Measurements from ENCODE around the gene ATP1B3. TPM values are rescaled to one million over a fixed set of nuclear protein-coding genes. Genes with fewer than 3 reads are reported as not detected.

ATP1B3 gene
- total RNA-seq, 1 donor from 2014 or later, result 248 TPM

DNA sequence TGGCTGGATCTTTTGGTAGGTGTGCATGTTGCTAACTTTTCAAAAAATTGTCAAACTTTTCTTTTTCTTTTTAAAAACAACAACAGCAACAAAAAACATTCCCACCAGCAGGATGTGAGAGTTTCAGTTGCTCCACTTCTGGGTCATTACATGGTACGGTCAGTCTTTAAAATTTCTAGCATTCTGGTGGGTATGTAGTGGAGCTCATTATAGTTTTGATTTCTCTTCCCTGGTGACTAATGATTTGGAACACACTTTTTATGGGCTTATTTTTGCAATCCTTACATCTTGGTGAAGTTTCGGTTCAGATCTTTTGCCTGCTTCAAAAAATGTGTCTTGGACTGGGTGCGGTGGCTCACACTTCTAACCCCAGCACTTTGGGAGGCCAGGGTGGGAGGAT lies 19.3 kb downstream of the ATP1B3 start:
- peaks cover 49% of the 10 kb centered on the region for H4K20me1 ChIP-seq (ENCODE audit: insufficient read depth, low read length)
- peak overlapping the region; percentile 2 for H3K27ac Mint-ChIP-seq (ENCODE audit: unreplicated experiment)
- FAIRE-seq (no peak), DNase-seq (ENCODE audit: low read depth) (no peak)
- no peak overlapping the region for H2AFZ ChIP-seq (ENCODE audit: low read depth, low read length)
- no peaks in the 10 kb centered on the region for H3K4me1 ChIP-seq (ENCODE audit: insufficient read depth, low read length)
- H3K36me3 Mint-ChIP-seq (ENCODE audit: low read depth, unreplicated experiment), result peaks cover 17% of the 10 kb centered on the region
- peaks cover 4% of the 10 kb centered on the region for H3K4me1 Mint-ChIP-seq (ENCODE audit: low read depth, unreplicated experiment)
- no peaks in the 10 kb centered on the region for H3K9me3 ChIP-seq (ENCODE audit: insufficient read depth, low read depth, low read length)
- H3K4me3 ChIP-seq (ENCODE audit: insufficient read depth, low read depth, low read length), result no peak overlapping the region
- H3K4me3 Mint-ChIP-seq (ENCODE audit: unreplicated experiment), result no peak overlapping the region
- no peaks in the 10 kb centered on the region for H3K27me3 ChIP-seq (ENCODE audit: insufficient read depth, low read length)
- TF ChIP-seq, protein P1, sequence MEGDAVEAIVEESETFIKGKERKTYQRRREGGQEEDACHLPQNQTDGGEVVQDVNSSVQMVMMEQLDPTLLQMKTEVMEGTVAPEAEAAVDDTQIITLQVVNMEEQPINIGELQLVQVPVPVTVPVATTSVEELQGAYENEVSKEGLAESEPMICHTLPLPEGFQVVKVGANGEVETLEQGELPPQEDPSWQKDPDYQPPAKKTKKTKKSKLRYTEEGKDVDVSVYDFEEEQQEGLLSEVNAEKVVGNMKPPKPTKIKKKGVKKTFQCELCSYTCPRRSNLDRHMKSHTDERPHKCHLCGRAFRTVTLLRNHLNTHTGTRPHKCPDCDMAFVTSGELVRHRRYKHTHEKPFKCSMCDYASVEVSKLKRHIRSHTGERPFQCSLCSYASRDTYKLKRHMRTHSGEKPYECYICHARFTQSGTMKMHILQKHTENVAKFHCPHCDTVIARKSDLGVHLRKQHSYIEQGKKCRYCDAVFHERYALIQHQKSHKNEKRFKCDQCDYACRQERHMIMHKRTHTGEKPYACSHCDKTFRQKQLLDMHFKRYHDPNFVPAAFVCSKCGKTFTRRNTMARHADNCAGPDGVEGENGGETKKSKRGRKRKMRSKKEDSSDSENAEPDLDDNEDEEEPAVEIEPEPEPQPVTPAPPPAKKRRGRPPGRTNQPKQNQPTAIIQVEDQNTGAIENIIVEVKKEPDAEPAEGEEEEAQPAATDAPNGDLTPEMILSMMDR (IDR thresholded peaks at IDR 0.05; ENCODE audit: insufficient read depth, low read depth, low read length), result no peak
- no peak for TF ChIP-seq EZH2 (IDR thresholded peaks at IDR 0.05; ENCODE audit: insufficient read depth, low read length)
- peaks cover 97% of the 10 kb centered on the region for H3K79me2 ChIP-seq (ENCODE audit: insufficient read depth, low read length)
- no peaks in the 10 kb centered on the region for H3K27me3 Mint-ChIP-seq (ENCODE audit: low read depth, unreplicated experiment)
- H3K27ac ChIP-seq (ENCODE audit: low read depth, low read length), result no peak overlapping the region
- no peak overlapping the region for H3K9ac ChIP-seq (ENCODE audit: low read length)
- H3K36me3 ChIP-seq (ENCODE audit: insufficient read depth, low read length), result peaks cover 4% of the 10 kb centered on the region
- no peak overlapping the region for H3K4me2 ChIP-seq (ENCODE audit: low read length)
- no peaks in the 10 kb centered on the region for H3K9me3 Mint-ChIP-seq (ENCODE audit: unreplicated experiment)

DNA sequence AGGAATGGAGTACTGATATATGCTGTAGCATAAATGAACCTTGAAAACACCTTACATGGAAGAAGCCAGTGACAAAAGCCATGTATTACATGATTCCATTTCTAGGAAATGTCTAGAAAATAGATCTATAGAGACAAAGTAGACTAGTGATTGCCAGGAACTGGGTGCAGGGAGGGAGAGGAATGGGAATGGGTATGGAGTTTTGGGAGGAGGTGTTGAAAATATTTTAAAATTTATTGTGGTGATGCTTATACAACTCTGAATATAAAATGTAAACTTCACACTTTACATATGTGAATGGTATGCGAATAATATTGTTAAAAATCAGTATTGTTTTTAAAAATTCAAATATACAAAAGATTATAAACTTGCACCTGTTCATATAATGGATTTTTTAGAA lies 22.5 kb downstream of the ATP1B3 start:
- H2AFZ ChIP-seq (ENCODE audit: low read depth, low read length), result no peak overlapping the region
- peaks cover 4% of the 10 kb centered on the region for H3K36me3 ChIP-seq (ENCODE audit: insufficient read depth, low read length)
- no peaks in the 10 kb centered on the region for H3K9me3 ChIP-seq (ENCODE audit: insufficient read depth, low read depth, low read length)
- Mint-ChIP-seq H3K9me3 (ENCODE audit: unreplicated experiment) (no peaks in the 10 kb centered on the region), H3K27me3 (ENCODE audit: low read depth, unreplicated experiment) (no peaks in the 10 kb centered on the region), H3K36me3 (ENCODE audit: low read depth, unreplicated experiment) (peaks cover 22% of the 10 kb centered on the region), H3K4me3 (ENCODE audit: unreplicated experiment) (no peak overlapping the region), H3K27ac (ENCODE audit: unreplicated experiment) (no peak overlapping the region), H3K4me1 (ENCODE audit: low read depth, unreplicated experiment) (peaks cover 3% of the 10 kb centered on the region)
- FAIRE-seq (no peak), DNase-seq (ENCODE audit: low read depth) (no peak)
- H4K20me1 ChIP-seq (ENCODE audit: insufficient read depth, low read length), result peaks cover 39% of the 10 kb centered on the region
- H3K27me3 ChIP-seq (ENCODE audit: insufficient read depth, low read length), result no peaks in the 10 kb centered on the region
- no peaks in the 10 kb centered on the region for H3K4me1 ChIP-seq (ENCODE audit: insufficient read depth, low read length)
- H3K4me3 ChIP-seq (ENCODE audit: insufficient read depth, low read depth, low read length), result no peak overlapping the region
- H3K9ac ChIP-seq (ENCODE audit: low read length), result no peak overlapping the region
- H3K27ac ChIP-seq (ENCODE audit: low read depth, low read length), result no peak overlapping the region
- peaks cover 93% of the 10 kb centered on the region for H3K79me2 ChIP-seq (ENCODE audit: insufficient read depth, low read length)
- no peak overlapping the region for H3K4me2 ChIP-seq (ENCODE audit: low read length)
- TF ChIP-seq EZH2 (IDR thresholded peaks at IDR 0.05; ENCODE audit: insufficient read depth, low read length), result no peak
- TF ChIP-seq, protein P1 (IDR thresholded peaks at IDR 0.05; ENCODE audit: insufficient read depth, low read depth, low read length), result no peak

DNA sequence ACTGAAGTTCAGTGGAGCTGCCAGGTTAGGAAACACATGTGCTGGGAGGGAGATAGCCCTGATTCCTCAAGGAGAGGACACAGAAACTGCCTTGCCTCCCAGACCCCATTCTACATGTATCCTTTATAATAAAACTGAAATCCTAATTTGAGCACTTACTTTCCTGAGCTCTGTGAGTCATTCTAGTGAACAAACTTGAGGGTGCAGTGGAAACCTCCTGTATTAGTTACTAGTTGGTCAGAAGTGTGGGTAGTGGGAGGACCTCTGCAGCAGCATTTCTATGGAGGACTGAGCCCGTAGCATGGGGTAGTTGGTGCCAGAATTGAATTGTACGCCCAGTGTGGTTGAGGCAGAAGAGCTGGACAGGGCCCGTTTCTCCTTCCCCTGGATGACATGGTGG lies 23.9 kb downstream of the ATP1B3 start:
- H3K9me3 Mint-ChIP-seq (ENCODE audit: unreplicated experiment), result no peaks in the 10 kb centered on the region
- FAIRE-seq (no peak), DNase-seq (ENCODE audit: low read depth) (no peak)
- H4K20me1 ChIP-seq (ENCODE audit: insufficient read depth, low read length), result peaks cover 39% of the 10 kb centered on the region
- no peak overlapping the region for H3K27ac ChIP-seq (ENCODE audit: low read depth, low read length)
- no peaks in the 10 kb centered on the region for H3K27me3 ChIP-seq (ENCODE audit: insufficient read depth, low read length)
- peaks cover 80% of the 10 kb centered on the region for H3K79me2 ChIP-seq (ENCODE audit: insufficient read depth, low read length)
- H3K27me3 Mint-ChIP-seq (ENCODE audit: low read depth, unreplicated experiment), result no peaks in the 10 kb centered on the region
- H3K27ac Mint-ChIP-seq (ENCODE audit: unreplicated experiment), result no peak overlapping the region
- H3K36me3 Mint-ChIP-seq (ENCODE audit: low read depth, unreplicated experiment), result peaks cover 28% of the 10 kb centered on the region
- H3K4me3 ChIP-seq (ENCODE audit: insufficient read depth, low read depth, low read length), result no peak overlapping the region
- no peak overlapping the region for H3K9ac ChIP-seq (ENCODE audit: low read length)
- peaks cover 5% of the 10 kb centered on the region for H3K4me1 Mint-ChIP-seq (ENCODE audit: low read depth, unreplicated experiment)
- H3K4me2 ChIP-seq (ENCODE audit: low read length), result no peak overlapping the region
- H3K4me1 ChIP-seq (ENCODE audit: insufficient read depth, low read length), result no peaks in the 10 kb centered on the region
- H3K36me3 ChIP-seq (ENCODE audit: insufficient read depth, low read length), result peaks cover 8% of the 10 kb centered on the region
- no peak overlapping the region for H3K4me3 Mint-ChIP-seq (ENCODE audit: unreplicated experiment)
- H3K9me3 ChIP-seq (ENCODE audit: insufficient read depth, low read depth, low read length), result no peaks in the 10 kb centered on the region
- no peak overlapping the region for H2AFZ ChIP-seq (ENCODE audit: low read depth, low read length)
- TF ChIP-seq, protein P1 (IDR thresholded peaks at IDR 0.05; ENCODE audit: insufficient read depth, low read depth, low read length), result no peak
- TF ChIP-seq EZH2 (IDR thresholded peaks at IDR 0.05; ENCODE audit: insufficient read depth, low read length), result no peak
